HepG2 (cell line): ENCODE measurements around the gene B4GALT3. TPM values are rescaled to one million over a fixed set of nuclear protein-coding genes. Genes with fewer than 3 reads are reported as not detected.
A peak's percentile ranks its signal among the peaks of the same experiment; 100 is the strongest.

Experiments used
- ARID4A ChIP-seq: sonication (generic); formaldehyde crosslinking; IDR thresholded peaks from 2 replicates; pipeline ENCODE4 v1.5.0; 2020; ENCODE audit warnings: mild to moderate bottlenecking, missing genetic modification reagents, borderline replicate concordance
- EEA1 ChIP-seq: sonication (generic); formaldehyde crosslinking; IDR thresholded peaks from 2 replicates; pipeline ENCODE4 v1.5.1; 2020; ENCODE audit warnings: mild to moderate bottlenecking, missing genetic modification reagents, borderline replicate concordance
- ETV5 ChIP-seq: IDR thresholded peaks from 2 replicates; pipeline ENCODE4 v1.6.1; 2018; ENCODE audit warnings: missing biosample characterization, missing genetic modification reagents, inconsistent platforms, borderline replicate concordance
- KAT2B ChIP-seq: fragments of 150-350 bp; IDR thresholded peaks from 2 replicates; pipeline ENCODE4 v1.6.1; 2014; ENCODE audit warnings: low read depth, low read length, borderline replicate concordance
- KLF11 ChIP-seq: IDR thresholded peaks from 2 replicates; pipeline ENCODE4 v1.6.1; 2016; ENCODE audit warnings: missing compliant biosample characterization
- LCORL ChIP-seq, 2 experiments: fragments of 450-650 bp in 1 of 2; sonication (generic) in 1 of 2; formaldehyde crosslinking in 1 of 2; IDR thresholded peaks; 2 replicates each; pipeline versions ENCODE4 v1.5.0 to v1.6.1; 2017 to 2020; ENCODE audit warnings: antibody characterized with exemption in 1 of 2, missing genetic modification reagents in 1 of 2
- MEF2D ChIP-seq: sonication (generic); formaldehyde crosslinking; IDR thresholded peaks from 2 replicates; pipeline ENCODE4 v1.5.1; 2020; ENCODE audit warnings: mild to moderate bottlenecking, missing genetic modification reagents
- SMC3 ChIP-seq: IDR thresholded peaks from 2 replicates; pipeline ENCODE4 v1.6.1; 2011; ENCODE audit warnings: low read length, improper control_type of control experiment
- SNRNP70 ChIP-seq: fragments of 200-400 bp; formaldehyde crosslinking; IDR thresholded peaks from 2 replicates; pipeline ENCODE4 v1.6.1; 2017; ENCODE audit warnings: mild to moderate bottlenecking, low read depth, low read length, moderate library complexity
- SOX5 ChIP-seq: IDR thresholded peaks from 2 replicates; pipeline ENCODE4 v1.6.1; 2016; ENCODE audit warnings: borderline replicate concordance
- TBX2 ChIP-seq: sonication (generic); formaldehyde crosslinking; IDR thresholded peaks from 2 replicates; pipeline ENCODE4 v1.5.0; 2020; ENCODE audit warnings: missing genetic modification reagents, mild to moderate bottlenecking, borderline replicate concordance
- TBX3 ChIP-seq: fragments of 450-650 bp; IDR thresholded peaks from 2 replicates; pipeline ENCODE4 v1.6.1; 2017; ENCODE audit warnings: antibody characterized with exemption, mild to moderate bottlenecking, inconsistent platforms, borderline replicate concordance
- TCF7 ChIP-seq: sonication (generic); IDR thresholded peaks from 2 replicates; pipeline ENCODE4 v1.6.1; 2016; ENCODE audit warnings: antibody characterized with exemption, low read depth
- YY1 ChIP-seq: IDR thresholded peaks from 2 replicates; pipeline ENCODE4 v1.6.1; 2011; ENCODE audit warnings: low read length, low read depth, moderate library complexity, mild to moderate bottlenecking; ENCODE audit not compliant: insufficient read depth, insufficient replicate concordance
- ZBTB39 ChIP-seq: sonication (generic); formaldehyde crosslinking; IDR thresholded peaks from 2 replicates; pipeline ENCODE4 v1.5.0; 2020; ENCODE audit warnings: missing genetic modification reagents
- ZBTB44 ChIP-seq: sonication (generic); formaldehyde crosslinking; IDR thresholded peaks from 2 replicates; pipeline ENCODE4 v1.4.0; 2020; ENCODE audit warnings: missing genetic modification reagents
- ZKSCAN8 ChIP-seq: IDR thresholded peaks from 2 replicates; pipeline ENCODE4 v1.6.1; 2016; ENCODE audit warnings: borderline replicate concordance, missing genetic modification reagents, missing compliant biosample characterization
- ZNF543 ChIP-seq: sonication (generic); formaldehyde crosslinking; IDR thresholded peaks from 2 replicates; pipeline ENCODE4 v1.4.0; 2020; ENCODE audit warnings: mild to moderate bottlenecking, missing genetic modification reagents
- ZNF580 ChIP-seq: IDR thresholded peaks from 2 replicates; pipeline ENCODE4 v1.6.1; 2016; ENCODE audit warnings: low read depth, borderline replicate concordance
- ZNF652 ChIP-seq: IDR thresholded peaks from 2 replicates; pipeline ENCODE4 v1.6.1; 2016; ENCODE audit warnings: low read depth, borderline replicate concordance
- ZNF740 ChIP-seq: sonication (generic); formaldehyde crosslinking; IDR thresholded peaks from 2 replicates; pipeline ENCODE4 v1.4.0; 2020; ENCODE audit warnings: missing genetic modification reagents
- polyA plus RNA-seq, 8 experiments: library from polyadenylated mRNA; depleted of rRNA in 3 of 8; stranded (reverse) in 7 of 8; unstranded in 1 of 8; fragments of >200 nt; fragmentation: Illumina TruSeq in 4 of 8; extraction: Trizol in 4 of 8; gene quantifications; 2 replicates each; pipeline versions ENCODE4 v1.2.1 to v1.2.3, GENCODE V29; 2011 to 2016; ENCODE audit warnings: low read depth in 4 of 8, missing spikeins in 1 of 8, mixed read lengths in 1 of 8; ENCODE audit not compliant: insufficient read depth in 1 of 8
- total RNA-seq, 5 experiments: library from RNA; depleted of rRNA; stranded (reverse); fragments of >200 nt; fragmentation: Illumina TruSeq; extraction: Trizol; gene quantifications; 2 replicates each; pipeline ENCODE4 v1.2.3, GENCODE V29; 2016; ENCODE audit warnings: low read depth in 1 of 5

Gene B4GALT3
- total and polyA plus RNA-seq, 2 of the 13 experiments (the other 11 are each of a cell fraction or from before 2014, with no cell fraction given): 35.6 to 40.4 TPM

GRCh38 chr1:161209790-161210409 lies 32.6 kb upstream of the B4GALT3 start (continued):
- TF ChIP-seq ZBTB39 (CRISPR knock-in tag) (no peak), ARID4A (CRISPR knock-in tag) (peak; percentile 32; the same call in 1 of the 2 replicates), LCORL (IDR thresholded peaks at IDR 0.05) (no peak), LCORL (CRISPR knock-in tag; IDR thresholded peaks at IDR 0.05) (peak; percentile 42; the same call in 1 of the 2 replicates), MEF2D (CRISPR knock-in tag) (peak; percentile 16; the same call in 1 of the 2 replicates), ETV5 (CRISPR knock-in tag) (peak; percentile 58; the same call in 1 of the 2 replicates), TBX2 (CRISPR knock-in tag) (0 out of 2 replicates have a peak, but pooled peaks have one; percentile 22), ZNF543 (CRISPR knock-in tag) (no peak), KLF11 (CRISPR knock-in tag) (0 out of 2 replicates have a peak, but pooled peaks have one; percentile 21), KAT2B (no peak), ZNF740 (0 out of 2 replicates have a peak, but pooled peaks have one; percentile 60), SOX5 (peak; percentile 31; the same call in 1 of the 2 replicates), SMC3 (peak; percentile 95), ZNF652 (peak; percentile 28; the same call in 1 of the 2 replicates), TBX3 (0 out of 2 replicates have a peak, but pooled peaks have one; percentile 11), EEA1 (no peak), ZBTB44 (CRISPR knock-in tag) (no peak), TCF7 (no peak), ZNF580 (CRISPR knock-in tag) (no peak), YY1 (peak; percentile 62), SNRNP70 (no peak), ZKSCAN8 (CRISPR knock-in tag) (0 out of 2 replicates have a peak, but pooled peaks have one; percentile 44)
